ENCODE data around the gene DPT. TPM values are rescaled to one million over a fixed set of nuclear protein-coding genes. Genes with fewer than 3 reads are reported as not detected.

Gene DPT
- total RNA-seq, 2 experiments from 2014 or later, result not detected

DNA sequence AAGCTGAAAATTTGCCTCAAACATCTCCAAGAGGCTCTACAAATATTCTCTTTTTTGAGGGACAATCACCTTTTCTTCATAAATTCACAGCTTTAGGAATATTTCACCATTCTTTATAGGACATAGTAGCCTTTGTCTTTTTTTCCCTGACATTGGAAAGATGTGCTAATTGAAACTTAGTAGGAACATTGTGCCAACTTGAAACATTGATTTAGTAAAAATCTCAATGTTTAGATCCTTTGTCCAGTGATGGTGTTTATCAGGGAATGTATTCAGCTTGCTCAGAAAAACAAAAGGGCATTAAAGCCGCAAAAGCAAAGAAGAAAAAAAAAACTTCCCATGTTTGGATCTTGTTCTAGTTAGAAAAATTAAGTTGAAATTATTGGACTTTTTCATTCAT is 52.1 kb downstream of the DPT start:
- H3K4me1 ChIP-seq (ENCODE audit: insufficient read depth, low read length), result no peaks in the 10 kb centered on the region
- TF ChIP-seq, protein P1, sequence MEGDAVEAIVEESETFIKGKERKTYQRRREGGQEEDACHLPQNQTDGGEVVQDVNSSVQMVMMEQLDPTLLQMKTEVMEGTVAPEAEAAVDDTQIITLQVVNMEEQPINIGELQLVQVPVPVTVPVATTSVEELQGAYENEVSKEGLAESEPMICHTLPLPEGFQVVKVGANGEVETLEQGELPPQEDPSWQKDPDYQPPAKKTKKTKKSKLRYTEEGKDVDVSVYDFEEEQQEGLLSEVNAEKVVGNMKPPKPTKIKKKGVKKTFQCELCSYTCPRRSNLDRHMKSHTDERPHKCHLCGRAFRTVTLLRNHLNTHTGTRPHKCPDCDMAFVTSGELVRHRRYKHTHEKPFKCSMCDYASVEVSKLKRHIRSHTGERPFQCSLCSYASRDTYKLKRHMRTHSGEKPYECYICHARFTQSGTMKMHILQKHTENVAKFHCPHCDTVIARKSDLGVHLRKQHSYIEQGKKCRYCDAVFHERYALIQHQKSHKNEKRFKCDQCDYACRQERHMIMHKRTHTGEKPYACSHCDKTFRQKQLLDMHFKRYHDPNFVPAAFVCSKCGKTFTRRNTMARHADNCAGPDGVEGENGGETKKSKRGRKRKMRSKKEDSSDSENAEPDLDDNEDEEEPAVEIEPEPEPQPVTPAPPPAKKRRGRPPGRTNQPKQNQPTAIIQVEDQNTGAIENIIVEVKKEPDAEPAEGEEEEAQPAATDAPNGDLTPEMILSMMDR (IDR thresholded peaks at IDR 0.05), result no peak
- no peak overlapping the region for H3K27ac ChIP-seq (ENCODE audit: low read depth in 1 of 2, low read length in 2 of 2)
- H3K4me3 ChIP-seq (ENCODE audit: low read length), result no peak overlapping the region
- Mint-ChIP-seq H3K27me3 (peaks cover 6% of the 10 kb centered on the region), H3K27ac (no peak overlapping the region), H3K9me3 (peaks cover 12% of the 10 kb centered on the region), H3K4me1 (ENCODE audit: low read depth) (no peaks in the 10 kb centered on the region), H3K4me3 (no peak overlapping the region), H3K36me3 (ENCODE audit: low read depth) (no peaks in the 10 kb centered on the region)
- H3K9me3 ChIP-seq (ENCODE audit: control insufficient read depth in 1 of 2, insufficient read depth in 1 of 2, low read length in 2 of 2), result no peaks in the 10 kb centered on the region
- DNase-seq, result no peak
- no peaks in the 10 kb centered on the region for H3K36me3 ChIP-seq (ENCODE audit: insufficient read depth, low read length)
- no peak for ATAC-seq (ENCODE audit: poor library complexity)
- H3K27me3 ChIP-seq (ENCODE audit: control insufficient read depth in 1 of 2, insufficient read depth in 2 of 2, low read length in 2 of 2), result no peaks in the 10 kb centered on the region
- CTCF ChIA-PET, result no interaction called here
- intact Hi-C loops (cut with DNase I, micrococcal nuclease), result no loop called here
- POLR2A ChIA-PET, result no interaction called here

DNA sequence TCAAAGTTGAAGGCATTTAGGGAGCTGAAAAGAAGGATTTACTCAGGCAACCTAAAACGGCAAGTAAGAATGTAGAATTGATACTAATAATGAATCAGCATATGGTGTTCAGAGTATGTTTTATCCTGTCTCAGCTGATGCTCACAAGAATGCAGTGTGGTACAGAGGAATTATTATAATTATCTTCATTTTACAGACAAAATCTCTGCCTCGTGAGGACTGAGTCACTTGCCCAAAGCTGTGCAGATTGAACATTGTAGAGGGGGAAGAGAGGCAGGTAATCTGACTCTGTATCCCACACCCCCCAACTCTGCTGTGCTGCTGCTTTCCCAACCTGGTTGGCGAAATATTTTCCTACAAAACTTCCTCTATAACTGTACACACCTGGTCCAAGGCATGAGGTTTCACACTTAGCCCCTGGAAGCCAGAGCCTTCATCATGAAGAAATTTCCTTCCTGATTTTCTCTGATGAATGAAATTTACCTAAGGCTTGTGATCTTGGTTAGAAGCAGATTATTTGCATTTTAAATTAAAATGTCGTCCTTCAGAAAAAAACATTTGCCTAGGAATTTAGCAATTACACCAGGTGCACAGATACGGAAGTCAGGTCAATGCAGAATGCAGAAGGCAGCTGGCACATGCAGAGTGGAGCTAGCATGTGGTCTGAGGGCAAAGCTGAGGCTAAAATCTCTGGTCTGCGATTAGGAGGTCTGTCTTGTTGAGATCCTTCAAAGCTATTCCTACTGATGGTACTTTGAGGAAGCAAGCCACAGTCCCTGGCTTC is 52.8 kb downstream of the DPT start:
- Histone ChIP-seq H3K4me3 (ENCODE audit: low read length) (no peak overlapping the region), H3K36me3 (ENCODE audit: insufficient read depth, low read length) (no peaks in the 10 kb centered on the region), H3K27me3 (ENCODE audit: control insufficient read depth in 1 of 2, insufficient read depth in 2 of 2, low read length in 2 of 2) (no peaks in the 10 kb centered on the region), H3K9me3 (ENCODE audit: control insufficient read depth in 1 of 2, insufficient read depth in 1 of 2, low read length in 2 of 2) (no peaks in the 10 kb centered on the region), H3K27ac (ENCODE audit: low read depth in 1 of 2, low read length in 2 of 2) (no peak overlapping the region), H3K4me1 (ENCODE audit: insufficient read depth, low read length) (no peaks in the 10 kb centered on the region)
- DNase-seq (no peak), ATAC-seq (ENCODE audit: poor library complexity) (no peak)
- peaks cover 3% of the 10 kb centered on the region for H3K27me3 Mint-ChIP-seq
- no peaks in the 10 kb centered on the region for H3K36me3 Mint-ChIP-seq (ENCODE audit: low read depth)
- no peak overlapping the region for H3K4me3 Mint-ChIP-seq
- POLR2A ChIA-PET, result no interaction called here
- H3K4me1 Mint-ChIP-seq (ENCODE audit: low read depth), result no peaks in the 10 kb centered on the region
- no peak overlapping the region for H3K27ac Mint-ChIP-seq
- H3K9me3 Mint-ChIP-seq, result peaks cover 6% of the 10 kb centered on the region
- CTCF ChIA-PET, result no interaction called here
- intact Hi-C loops (cut with DNase I, micrococcal nuclease), result no loop called here
- TF ChIP-seq, protein P1 (IDR thresholded peaks at IDR 0.05), result no peak

DNA sequence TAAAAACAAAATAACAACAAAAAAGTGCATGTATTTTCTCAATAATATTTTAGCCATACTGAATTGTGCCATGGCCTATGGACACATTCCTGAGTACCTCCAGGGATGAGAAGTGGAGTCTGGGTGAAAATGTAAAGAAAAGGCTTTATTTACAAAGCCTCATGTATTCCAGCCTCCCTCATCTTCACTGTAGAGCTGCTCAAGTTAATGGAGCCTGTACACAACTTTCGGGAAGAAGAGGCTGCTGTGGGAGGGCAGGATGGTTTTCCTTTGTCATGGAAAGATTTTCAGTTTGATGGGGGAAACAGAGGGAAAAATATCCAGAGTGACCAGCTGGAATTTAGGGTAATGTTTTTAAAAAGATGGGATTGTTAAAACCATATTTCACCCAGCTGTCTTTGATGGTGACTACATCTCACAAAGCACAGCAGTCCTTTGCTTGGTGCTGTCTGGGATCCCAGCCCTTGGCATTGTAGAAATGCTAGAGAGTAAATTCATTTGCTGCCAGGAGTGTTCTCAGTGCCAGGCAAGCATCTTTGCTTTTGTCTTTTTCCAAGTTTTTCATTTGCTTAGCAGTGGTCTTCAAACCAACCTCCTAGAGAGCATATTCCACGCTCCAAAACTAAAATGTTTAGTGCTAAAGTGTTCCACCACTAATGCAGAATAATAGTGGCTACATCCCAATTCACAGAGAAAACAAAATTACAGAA is 54.9 kb downstream of the DPT start:
- H3K27ac ChIP-seq (ENCODE audit: low read depth in 1 of 2, low read length in 2 of 2), result no peak overlapping the region
- H3K36me3 Mint-ChIP-seq (ENCODE audit: low read depth), result no peaks in the 10 kb centered on the region
- TF ChIP-seq, protein P1 (IDR thresholded peaks at IDR 0.05), result no peak
- no peak for ATAC-seq (ENCODE audit: poor library complexity)
- CTCF ChIA-PET, result no interaction called here
- no peak for DNase-seq
- no peaks in the 10 kb centered on the region for H3K4me1 ChIP-seq (ENCODE audit: insufficient read depth, low read length)
- no peaks in the 10 kb centered on the region for H3K36me3 ChIP-seq (ENCODE audit: insufficient read depth, low read length)
- H3K27me3 Mint-ChIP-seq, result no peaks in the 10 kb centered on the region
- POLR2A ChIA-PET, result no interaction called here
- H3K9me3 ChIP-seq (ENCODE audit: control insufficient read depth in 1 of 2, insufficient read depth in 1 of 2, low read length in 2 of 2), result peaks cover 0 to 5% of the 10 kb centered on the region in 2 experiments
- H3K9me3 Mint-ChIP-seq, result no peaks in the 10 kb centered on the region
- no peaks in the 10 kb centered on the region for H3K27me3 ChIP-seq (ENCODE audit: control insufficient read depth in 1 of 2, insufficient read depth in 2 of 2, low read length in 2 of 2)
- no peaks in the 10 kb centered on the region for H3K4me1 Mint-ChIP-seq (ENCODE audit: low read depth)
- H3K27ac Mint-ChIP-seq, result no peak overlapping the region
- intact Hi-C loops (cut with DNase I, micrococcal nuclease), result no loop called here
- H3K4me3 Mint-ChIP-seq, result no peak overlapping the region
- no peak overlapping the region for H3K4me3 ChIP-seq (ENCODE audit: low read length)
